GM20431 (cell line): ENCODE data around the gene FAXDC2.

ENCODE experiments used
- in situ Hi-C: fragments of 300-500 bp; cut with MseI, MboI; formaldehyde crosslinking; loops from one replicate; pipeline ENCODE4 v1.15.0; 2020; ENCODE audit warnings: low sequenced_read_pairs; ENCODE audit not compliant: unreplicated experiment

Gene FAXDC2

DNA sequence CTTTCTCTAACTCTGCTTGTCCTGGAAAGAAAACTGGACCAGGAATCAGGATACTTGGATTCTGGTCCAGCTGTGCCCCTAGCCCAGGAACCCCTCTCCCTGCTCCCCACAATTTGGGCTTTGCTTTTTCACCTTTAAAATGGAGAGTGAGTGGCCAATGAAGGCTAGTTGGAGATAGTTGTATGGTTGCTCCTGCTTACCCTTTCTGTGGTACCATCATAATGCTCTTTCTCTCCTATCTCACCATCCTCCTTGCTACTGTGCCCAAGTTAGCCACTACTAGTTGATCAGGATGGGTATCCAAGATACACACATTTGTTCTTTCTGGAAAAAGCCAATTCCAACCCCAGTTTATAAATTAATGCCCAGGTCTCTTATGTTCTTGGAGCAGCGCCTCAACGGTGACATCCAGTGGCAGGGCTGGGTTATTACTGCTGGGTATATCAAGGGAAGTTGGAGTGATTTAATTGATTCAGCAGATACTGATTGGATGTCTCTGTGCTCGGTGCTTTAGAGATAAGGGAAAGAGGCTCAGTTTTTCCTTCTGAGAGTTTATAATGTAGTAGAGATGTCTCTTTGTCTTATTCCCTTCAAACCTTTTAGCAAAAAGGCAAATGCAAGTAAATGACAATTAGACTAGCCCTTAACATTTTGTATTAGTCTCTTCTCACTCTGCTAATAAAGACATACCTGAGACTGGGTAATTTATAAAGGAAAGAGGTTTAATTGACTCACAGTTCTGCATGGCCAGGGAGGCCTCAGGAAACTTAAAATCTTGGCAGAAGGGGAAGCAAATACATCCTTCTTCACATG lies 38.5 kb downstream of the FAXDC2 start:
- in situ Hi-C loops = loop anchor here (25.0 kb wide), 1 partner anchor 175 kb away; no protein-coding TSS in a partner anchor

DNA sequence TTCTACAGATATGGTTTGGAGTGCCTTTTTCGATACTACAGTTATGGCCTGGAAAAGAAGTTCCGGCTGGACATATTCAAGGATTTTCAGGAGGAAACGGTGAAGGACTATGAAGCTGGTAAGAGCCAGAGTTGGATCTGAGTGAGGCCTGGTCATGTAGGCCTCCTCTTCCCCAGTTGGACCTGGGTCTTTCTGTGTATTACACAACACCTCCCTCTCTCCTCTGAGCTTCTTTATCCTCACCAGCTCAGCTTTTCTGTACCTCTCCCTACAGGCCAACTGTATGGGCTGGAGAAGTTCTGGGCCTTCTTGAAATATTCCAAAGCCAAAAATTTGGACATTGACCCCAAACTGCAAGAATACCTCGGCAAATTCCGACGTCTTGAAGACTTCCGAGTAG lies 39.2 kb downstream of the FAXDC2 start:
- in situ Hi-C loops = loop anchor here (25.0 kb wide), 1 partner anchor 174 kb away; no protein-coding TSS in a partner anchor

DNA sequence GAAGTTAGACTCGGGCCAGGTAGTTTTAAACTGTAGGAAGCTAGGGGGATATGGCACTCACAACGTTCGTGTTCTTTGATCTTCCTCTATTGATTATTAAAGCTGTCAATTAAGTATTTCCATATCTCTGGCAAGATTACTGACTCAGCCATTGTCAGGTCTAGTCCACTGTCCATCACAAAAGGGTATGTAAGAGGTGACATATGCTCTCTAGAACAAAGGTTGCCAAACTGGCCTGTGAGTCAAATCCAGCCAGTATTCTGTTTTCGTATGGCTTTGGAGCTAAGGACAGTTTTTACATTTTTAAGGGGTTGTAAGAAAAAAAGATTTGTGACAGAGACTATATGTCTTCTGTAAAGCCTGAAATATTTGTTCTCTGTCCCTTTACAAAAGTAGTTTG lies 44.2 kb downstream of the FAXDC2 start:
- in situ Hi-C loops = loop anchor here (25.0 kb wide), 1 partner anchor 169 kb away; no protein-coding TSS in a partner anchor

DNA sequence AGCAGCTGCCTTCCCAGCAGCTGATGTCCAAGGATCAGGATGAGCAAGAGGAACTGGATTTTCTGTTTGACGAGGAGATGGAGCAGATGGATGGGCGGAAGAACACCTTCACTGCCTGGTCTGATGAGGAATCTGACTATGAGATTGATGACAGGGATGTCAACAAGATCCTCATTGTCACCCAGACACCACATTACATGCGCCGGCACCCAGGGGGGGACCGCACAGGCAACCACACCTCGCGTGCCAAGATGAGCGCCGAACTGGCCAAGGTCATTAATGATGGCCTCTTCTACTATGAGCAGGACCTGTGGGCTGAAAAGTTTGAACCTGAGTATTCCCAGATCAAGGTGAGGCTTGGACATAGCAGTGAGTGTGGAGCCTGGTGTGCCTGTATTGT lies 48.4 kb downstream of the FAXDC2 start:
- in situ Hi-C loops = loop anchor here (25.0 kb wide), 1 partner anchor 165 kb away; no protein-coding TSS in a partner anchor

DNA sequence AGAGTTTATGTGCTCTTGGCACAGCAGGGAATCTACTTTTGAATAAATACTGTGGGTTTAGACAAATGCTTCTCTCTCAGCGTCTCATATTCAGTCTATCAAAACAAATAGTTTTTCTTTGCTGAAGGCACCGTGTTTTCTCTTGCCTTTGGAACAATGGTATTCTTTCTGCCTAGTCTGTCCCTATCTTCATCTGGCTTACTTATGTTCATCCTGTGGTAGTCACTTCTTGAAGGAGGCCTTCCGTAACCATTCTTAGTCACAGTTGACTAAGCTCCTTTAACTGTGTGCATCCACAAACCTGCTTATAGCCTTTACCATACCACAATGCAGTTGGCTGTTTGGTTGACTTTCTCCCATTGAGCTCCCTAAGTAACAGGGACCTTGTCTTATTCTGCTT lies 49.3 kb downstream of the FAXDC2 start:
- in situ Hi-C loops = loop anchor here (25.0 kb wide), 1 partner anchor 164 kb away; no protein-coding TSS in a partner anchor

DNA sequence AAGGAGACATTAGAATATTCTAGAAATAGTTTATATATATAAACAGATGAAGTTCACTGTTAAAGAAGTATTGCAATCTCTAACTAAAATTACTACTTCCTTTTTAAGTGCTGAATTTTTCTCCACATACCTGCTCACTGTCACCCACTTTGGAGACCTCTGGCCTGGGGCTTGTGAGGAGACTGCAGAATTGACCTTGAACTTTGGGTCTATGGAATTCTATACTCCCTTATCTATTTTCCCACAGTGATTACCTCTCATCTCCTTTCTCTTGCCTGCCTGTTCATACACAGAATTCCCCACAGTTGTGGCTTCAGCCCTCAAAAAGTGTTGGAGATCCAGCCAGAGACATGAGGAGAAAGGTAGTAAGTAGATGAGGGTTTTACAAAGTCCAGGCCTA lies 49.8 kb downstream of the FAXDC2 start:
- in situ Hi-C loops = loop anchor here (25.0 kb wide), 1 partner anchor 163 kb away; no protein-coding TSS in a partner anchor

DNA sequence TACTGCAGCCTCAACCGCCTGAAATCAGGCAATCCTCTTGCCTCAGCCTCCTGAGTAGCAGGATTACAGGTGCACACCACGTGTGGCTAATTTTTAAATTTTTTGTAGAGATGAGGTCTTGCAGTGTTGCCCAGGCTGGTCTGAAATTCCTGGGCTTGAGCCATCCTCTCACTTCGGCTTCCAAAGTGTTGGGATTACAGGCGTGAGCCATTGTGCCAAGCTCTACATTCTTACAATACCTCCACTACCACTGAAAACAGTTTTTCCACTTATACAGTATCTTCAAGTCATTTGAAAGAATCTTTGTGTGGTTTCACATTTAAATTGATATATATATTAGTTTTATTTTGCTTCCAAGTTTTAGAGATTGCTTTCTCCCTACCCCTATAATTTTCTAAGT lies 52.6 kb downstream of the FAXDC2 start:
- in situ Hi-C loops = no loop called here

DNA sequence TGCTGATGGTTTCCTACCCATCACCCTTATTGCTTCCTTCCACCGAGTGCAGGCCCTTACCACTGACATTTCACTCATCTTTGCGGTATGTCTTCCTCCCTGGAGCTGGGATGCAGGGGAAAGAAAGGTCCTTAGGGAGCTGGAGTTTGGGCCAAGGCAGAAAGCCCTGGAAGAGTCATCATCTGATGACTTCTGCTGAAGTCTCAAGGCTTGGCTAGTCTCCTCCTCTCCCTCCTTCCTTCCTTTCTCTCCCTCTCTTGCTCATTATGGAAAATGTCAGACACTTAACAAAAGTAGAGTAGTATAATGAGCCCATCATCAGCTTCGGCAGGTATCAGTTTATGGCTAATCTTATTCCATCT lies 55.2 kb downstream of the FAXDC2 start:
- in situ Hi-C loops = no loop called here

DNA sequence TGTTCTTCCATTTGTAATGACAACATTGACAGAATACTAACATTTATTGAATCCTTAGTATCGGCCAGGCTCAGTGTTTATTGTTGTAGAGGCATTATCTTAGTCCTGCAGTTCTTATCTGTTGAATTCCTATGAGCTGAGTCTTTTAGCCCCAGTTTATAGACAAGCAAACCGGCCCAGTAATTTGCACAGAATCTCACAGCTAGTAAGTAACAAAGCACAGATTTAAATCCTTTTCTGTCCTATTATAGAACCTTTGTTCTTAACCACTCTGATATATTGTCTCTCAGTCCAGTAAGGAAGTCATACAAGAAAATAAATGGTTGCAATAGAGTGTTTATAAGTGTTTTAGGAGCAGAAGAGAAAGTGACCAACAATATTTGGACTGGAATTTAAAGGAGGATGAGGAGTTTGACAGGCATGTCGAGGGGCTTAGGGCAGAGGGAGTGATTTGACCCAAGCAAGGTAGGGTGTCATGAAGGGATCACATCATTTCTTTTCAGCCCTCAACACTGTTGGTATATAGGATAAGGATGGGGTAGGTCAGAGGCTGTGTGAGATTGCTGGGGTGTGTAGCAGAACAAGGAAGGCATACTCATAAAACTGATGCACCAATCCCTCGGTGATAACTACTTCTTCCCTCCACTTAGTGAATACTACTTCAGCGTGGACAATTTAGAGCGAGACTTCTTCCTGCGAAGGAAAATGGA lies 55.7 kb downstream of the FAXDC2 start:
- in situ Hi-C loops = no loop called here

DNA sequence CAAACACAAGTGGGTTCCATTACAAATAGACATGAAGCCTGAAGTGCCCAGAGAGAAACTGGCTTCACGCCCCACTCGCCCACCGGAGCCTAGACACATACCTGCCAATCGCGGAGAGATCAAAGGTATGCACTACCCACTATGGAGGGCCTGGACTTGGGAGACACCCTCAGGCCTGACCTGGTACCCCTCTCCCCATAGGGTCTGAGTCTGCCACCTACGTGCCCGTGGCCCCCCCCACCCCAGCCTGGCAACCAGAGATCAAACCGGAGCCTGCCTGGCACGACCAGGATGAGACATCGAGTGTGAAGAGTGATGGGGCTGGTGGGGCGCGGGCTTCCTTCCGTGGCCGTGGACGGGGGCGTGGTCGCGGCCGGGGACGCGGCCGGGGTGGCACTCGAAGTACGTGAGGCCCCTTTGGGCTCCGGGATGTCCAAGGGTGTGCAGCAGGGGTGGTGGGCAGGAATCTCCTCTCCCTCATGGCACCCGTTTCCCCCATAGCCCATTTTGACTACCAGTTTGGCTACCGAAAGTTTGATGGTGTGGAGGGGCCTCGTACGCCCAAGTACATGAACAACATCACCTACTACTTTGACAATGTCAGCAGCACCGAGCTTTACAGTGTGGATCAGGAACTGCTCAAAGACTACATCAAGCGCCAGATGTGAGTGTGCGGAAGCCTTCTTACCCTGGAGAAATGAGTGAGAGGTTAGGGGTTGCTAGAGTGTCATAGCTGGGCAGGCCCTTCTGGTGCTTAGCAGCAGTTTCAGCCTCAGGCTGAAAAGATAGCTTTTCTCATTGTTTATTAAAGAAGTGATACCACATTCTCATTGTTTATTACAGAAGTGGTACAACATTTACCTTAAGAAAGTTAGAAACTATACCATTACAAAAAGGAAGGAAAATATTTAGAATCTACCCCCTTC lies 56.5 kb downstream of the FAXDC2 start:
- in situ Hi-C loops = no loop called here

DNA sequence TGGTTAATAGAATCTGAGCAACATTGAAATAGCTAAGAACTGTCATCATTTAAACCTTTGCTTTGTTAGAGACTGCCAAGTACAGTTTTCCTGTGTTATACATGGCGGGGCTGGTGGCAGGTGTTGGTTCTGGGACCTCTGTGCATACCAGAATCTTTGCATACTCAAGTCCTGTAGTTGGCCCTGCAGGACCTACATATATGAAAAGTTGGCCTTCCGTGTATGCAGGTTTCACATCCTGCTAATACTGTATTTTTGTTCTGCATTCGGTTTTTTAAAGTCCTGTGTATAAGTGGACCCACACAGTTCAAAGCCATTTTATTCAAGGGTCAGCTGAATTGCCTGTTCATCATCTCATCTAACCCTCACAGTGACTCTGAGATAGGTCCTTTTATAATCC lies 58.9 kb downstream of the FAXDC2 start:
- in situ Hi-C loops = no loop called here

DNA sequence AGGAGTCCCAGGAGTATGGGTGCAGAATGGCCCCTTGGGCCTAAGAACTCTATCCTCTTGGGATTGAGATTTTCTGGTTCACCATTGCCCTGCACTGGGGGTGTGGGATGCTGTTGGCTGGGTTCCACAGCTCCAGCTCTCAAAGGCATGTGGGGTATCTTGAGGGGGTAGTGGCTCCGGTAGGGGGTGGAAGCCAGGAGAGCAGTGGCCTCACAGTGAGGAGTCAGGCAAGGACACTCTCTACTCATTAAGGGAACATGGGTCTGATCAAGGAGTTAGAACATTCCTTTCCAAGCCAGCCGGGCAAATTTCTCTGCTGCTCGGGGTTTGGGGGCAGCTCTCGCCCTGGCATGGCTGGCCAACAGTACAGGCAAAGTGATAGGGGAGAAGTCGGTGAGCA lies 62.2 kb downstream of the FAXDC2 start:
- in situ Hi-C loops = no loop called here

DNA sequence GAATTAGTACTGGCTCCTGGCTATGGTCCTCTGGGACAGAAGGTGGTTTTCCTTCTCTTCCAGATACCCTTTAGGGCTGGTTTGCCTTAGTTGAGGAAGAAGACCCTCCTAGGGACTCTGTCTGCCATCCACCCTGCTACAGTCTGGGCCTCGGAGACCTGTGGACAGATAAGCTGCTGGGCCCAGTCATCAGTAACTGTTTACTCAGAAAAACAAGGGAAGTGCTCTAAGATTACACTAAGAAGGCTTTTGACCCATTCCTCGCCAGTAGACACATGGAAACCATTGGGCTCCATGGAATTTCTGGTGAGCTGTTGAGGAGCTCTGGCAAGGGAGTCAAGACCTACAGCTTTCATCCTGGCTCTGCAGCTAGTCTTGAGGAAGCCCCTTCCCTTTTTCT lies 64.0 kb downstream of the FAXDC2 start:
- in situ Hi-C loops = no loop called here

DNA sequence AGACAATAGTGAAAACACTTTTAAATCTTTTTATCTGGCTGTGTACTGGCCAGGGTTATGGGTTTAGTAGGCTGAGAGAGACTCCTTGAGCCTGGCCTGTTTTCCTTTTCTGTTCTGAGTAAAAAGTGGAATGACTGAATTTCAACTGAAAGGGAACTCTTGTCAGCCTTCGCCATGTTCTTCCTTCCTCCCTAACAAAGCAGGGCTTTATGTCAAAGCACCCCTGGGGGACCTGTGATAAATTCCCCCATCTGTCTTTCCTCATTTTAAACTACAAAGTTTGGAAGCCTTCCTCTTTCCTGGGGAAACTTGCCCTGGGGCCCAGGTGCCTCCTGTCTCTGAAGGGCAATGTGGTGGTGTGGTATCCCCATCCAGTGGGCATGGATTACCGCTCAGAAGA lies 65.5 kb downstream of the FAXDC2 start:
- in situ Hi-C loops = no loop called here

DNA sequence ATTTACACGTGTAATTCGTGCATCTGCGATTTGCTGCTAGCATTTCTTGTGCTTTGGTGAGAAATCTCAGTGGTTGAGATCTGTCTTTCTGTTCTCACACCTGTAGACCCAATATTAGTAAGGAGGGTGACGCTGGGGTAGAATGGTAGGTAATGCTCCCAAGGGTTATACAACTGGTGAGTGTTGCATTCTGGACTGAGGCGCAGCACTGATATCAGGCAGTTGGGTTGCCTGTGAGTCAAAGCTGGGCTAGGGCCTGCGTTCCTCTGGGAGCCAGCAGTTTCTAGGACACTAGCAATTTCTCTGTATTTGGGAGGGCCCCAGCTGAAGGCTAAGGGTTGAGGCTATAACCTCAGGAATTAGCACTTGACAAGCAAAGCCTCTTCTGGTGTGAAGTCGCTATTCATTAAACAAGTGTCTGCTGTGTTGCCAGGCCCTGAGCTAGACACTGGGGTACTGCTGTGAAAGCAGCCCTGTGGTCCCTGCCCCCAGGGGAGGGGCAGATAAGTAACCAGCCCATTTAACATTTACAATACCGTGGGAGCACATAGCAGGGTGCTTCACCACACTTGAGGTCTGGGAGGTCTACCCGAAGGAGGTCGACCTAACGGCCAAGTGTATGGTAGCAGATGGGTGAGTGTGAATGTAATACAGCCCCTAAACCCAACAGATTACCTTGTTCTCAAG lies 66.5 kb downstream of the FAXDC2 start:
- in situ Hi-C loops = no loop called here

DNA sequence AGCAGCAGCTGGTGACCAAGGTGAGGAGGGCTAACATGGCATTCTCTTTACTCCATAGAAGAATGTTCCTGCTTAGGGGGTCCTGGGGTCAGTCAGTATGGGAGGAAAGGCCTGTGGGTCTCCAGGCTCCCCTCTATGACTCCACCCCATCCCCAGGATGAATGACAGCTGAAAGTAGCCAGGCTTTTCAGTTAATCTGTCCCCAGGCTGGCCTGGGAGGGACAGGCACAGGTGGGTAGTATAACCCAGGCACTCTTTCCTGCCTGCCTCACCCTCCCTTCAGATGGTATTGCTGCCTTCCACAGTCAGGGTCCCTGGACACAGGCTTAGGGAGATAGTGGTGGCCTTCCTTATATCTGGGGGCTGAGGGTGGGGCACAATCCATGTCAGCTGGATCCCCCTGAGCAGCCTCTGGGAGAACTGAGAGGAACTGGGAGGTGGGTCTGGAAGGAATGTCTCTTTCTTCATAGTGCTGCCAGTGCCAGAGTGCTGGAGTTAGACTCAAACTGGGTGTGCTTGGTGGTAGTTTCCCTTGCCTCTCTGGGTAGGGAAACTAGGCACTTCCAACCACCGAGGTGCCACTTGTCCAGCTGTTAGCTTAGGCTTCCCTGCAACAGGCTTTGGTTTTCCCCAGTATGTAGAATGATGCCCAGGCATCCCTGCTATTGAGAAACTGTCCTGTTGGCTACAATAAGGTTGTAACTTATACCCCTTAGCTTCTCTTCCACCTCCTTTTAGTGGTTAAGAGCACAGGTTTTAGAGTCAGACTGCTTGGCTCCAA lies 67.4 kb downstream of the FAXDC2 start:
- in situ Hi-C loops = no loop called here

DNA sequence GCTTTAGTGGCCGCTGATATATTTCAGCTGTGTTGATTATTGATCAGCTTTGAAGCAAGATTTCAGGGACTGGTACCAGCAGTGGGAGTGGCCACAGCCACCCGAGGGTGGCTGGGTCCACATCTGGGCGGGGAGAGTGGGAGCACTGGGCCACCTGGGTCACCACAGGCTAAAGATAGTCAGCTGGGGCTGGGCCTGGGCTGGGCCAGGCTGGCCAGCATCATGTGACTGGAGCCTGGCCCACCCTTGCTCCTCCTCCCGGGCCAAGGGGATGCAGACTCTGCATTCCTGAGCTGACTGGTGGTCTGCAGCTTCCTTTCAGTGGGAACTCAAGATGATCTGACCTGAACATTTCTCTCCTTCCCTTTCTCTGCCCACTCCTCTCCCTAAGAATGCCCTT lies 68.1 kb downstream of the FAXDC2 start:
- in situ Hi-C loops = no loop called here

DNA sequence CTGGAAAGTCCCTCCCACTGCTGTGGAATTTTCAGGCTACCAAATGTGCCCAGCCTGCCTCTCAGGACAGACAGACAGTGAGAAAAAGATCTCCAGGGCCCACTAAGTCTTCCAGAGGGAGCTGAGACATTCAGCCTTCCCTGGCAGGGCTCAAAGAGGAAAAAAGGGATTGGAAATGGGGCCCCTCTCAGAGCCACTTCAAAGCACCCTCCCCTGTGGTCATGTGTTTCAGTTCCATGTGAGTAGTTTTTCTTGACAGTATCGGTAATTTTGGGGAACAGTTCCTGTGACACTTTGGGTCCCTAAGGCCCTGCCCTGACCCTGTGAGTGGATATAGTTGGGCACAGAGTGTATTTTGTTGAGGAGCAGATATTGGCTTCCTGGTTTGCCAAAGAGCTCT lies 70.3 kb downstream of the FAXDC2 start:
- in situ Hi-C loops = no loop called here

DNA sequence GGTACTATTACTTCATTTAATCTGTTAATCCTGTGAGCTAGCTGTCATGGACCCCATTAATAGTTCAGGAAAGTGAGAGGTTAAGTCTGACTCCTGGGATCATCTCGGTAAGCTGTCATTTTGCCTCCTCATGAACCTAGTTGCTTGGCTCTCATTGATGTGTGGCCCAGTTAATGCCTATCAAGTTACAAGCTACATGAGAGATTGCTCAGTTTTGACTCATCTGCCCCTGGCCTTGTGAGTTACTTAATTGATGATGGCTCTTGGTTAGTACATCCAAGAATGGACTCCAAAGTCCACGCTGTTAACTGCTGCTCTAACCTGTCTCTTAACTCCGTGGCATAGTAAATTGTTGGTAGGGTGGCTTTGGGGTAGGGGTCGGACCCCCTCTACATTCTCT lies 71.3 kb downstream of the FAXDC2 start:
- in situ Hi-C loops = no loop called here
